Activated CD8-positive, alpha-beta memory T cell treated with anti-CD3 and anti-CD28 coated beads for 4 hours (primary cell): Measurements from ENCODE around the gene CTNNA2.

ENCODE experiments used
- DNase-seq, 2 donors: peaks; one replicate each; pipeline ENCODE4 v3.0.0-alpha.2; 2020; ENCODE audit warnings: low read depth in 2 of 2

Gene CTNNA2

DNA sequence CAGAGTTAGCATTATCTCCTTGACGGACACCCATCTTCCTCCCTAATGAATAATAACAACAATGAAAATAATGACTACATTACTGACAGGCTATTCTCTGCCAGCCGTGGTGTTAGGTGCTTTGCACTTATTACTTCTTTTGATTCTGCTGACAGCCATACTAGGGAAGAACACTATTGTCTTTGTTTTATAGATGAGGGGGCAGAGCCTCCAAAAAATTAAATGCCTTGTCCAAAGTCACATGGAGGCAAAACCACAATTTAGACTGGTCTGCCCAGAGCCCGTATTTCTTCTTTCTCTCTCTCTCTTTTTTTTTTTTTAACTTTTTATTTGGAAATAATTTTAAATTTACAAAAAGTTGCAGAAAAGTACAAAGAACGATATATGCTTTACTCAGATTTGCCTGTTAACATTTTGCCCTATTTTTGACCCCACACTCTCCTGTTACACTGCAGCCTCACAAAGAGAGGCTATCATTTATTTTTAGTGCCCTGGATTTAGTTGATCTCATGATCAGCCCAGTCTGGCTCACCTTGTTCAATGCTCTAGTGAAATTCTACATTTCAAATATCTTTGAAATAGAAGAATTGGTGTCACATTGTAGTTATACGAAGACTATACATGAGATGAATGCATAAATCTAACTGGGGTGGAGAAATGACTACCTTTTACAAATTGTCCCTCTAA, 422.3 kb downstream of the CTNNA2 start:
- no peak for DNase-seq

DNA sequence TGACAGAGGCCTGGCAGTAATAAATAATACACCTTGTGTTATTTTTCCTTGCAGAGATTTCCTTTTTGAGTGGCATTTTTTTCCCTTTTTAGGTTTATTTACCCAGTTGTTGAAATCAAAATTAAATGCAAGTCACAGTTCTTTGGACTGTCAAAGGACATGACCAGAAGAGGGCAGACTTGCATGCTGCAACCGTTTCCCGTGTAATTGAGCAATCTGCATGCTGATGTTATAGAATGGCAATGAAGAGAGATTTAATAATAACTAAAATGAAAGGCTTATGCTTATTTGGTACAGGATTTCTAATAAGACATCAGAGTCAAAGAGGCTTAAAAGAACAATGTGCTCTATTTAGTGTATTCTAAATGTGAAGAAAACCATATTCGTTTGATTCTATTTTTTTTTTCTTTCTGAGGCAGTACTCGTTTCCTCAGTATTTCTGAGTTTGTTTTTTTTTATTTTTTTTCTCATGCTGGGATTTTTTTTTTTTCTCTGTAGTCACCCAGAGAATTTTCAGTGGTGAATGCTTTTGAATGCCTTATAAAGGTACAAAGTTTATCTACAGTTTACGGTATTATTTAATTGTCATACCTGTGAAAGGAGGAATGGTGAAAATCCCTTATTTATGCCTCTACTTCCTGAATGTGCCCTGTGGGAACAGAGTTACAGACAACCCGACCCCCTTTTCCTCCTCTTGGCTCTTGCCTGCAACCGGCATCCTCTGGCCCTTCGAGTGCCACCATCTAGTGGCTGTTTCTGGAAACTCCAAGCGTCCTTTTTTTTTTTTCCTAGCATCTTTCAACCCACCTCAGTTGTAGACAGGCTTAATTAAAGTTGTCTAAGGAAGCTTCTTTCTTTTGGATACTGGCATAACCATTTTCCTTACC, 423.2 kb downstream of the CTNNA2 start:
- no peak for DNase-seq

DNA sequence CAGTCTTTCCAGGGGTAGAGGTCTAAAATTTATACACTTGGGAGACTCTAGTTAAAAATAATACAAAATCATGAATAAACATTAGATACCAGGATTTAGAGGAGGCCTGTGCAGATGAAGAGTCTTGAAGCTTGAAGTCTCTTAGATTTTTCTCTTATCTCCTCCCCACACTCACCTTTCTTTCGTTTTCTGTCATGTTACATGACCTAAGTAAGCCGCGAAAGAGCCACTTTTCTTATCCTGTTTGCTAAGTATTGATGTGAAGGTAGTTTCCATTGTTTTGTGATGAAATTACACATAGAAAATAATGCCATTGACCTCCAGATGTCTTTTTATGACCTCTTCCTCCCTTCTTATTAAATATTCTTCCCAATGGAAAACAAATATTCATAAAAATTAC, 423.9 kb downstream of the CTNNA2 start:
- no peak for DNase-seq

DNA sequence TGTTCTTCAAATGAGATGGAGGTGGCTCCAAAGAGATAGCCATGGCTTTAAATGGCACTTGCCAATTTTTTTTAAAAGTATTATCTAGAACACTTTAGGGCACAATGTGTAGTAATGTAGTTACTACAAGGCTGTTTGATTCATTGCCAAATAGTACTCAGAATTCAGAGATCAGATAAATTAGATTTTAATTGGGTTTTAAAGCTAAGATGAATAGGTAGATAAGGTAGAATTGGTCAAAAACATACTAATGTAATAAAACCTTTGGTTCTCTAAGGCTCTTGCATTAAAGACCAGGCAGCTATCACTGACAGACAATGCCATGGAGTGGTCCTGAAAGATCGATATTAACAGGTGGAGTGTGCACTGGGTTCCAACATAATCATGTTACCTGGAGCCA, 425.8 kb downstream of the CTNNA2 start:
- no peak for DNase-seq

DNA sequence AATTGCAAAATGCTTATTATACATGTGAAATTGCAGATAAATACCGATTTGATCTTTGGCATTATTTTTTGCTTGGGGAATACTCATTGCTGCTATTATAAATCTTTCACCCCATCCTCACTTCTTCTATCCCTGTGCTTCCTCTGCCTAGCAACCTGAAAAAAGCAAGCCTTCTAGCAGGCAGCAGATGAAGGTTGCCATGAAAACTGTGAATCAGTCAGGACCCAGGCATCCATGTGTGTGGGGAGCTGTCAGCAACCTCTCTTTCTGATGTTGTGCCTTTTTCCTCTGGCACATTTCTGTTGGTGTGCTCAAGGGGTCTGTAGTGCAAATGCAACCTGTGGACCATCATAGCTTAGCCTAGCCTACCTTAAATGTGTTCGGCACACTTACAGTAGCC, 427.5 kb downstream of the CTNNA2 start:
- no peak for DNase-seq

DNA sequence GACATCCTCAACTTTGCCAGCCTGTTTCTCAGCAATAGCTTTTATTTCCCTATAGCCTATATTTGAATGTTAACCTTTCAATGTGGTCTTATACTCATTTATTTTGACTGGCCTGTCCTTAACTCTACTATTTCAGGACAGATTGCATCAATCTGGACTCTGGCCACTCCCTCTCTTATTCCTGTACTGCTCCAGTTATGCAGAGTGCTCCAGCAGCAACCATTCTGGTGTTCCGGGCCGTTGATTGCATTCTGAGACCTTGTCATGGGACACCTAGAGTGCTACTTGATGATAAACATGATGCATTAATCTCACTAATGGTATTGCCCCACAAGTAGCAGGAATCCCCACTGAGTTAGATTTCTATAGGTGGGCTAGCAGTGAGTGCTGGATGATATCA, 428.3 kb downstream of the CTNNA2 start:
- DNase-seq: no peak

DNA sequence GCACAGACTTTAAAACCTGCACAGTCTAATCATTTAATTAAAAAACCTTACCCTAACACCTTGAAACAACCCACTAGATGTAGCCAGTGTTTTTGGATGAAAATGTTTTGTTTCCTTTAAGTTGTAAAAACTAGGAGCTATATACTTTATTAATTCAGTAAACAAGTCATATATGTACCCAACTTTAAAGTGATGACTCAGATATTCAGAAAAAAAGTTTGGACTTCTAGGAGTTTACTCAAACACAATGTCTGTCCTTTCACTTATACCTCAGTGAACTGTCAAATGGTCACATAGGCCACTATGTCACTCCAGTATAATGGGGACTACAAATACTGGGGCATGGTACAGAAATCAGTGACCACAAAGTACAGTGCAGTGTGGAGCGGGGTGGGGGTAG, 431.4 kb downstream of the CTNNA2 start:
- DNase-seq: no peak

DNA sequence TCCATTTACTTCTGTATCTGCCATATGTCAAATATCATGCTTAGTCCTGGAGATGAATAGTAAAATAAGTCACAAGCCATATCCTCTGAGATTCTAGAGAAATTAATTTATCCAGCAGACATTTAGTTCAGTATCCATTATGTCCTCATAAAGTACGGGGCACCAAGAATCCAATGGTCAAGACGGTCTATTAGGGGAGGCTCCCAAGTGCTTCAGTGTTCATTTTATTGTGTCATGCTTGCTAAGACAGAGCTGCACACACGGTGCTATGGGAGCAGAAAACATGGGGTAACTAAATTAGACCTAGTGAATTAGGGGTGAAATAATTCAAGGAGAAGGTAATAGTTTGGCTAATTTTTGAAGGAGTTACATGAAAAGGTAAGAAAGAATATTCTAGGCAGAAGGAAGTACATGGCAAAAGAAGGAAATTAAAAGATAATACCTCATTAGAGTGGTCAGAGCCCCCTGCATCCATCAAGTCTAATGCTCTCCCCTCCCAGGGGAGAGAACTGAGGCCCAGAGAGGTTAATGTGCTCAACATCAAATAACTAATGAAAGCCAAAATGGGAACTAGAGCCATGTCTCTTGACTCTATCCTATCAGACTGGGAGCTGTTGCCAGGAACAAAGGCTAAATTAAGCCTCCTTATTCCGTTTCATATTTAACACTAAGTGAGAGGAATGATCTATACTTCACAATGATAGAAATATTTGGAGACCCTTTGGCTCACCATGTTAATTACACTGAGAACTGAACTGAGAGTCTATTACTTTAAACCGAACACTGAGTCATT, 433.0 kb downstream of the CTNNA2 start:
- DNase-seq: no peak

DNA sequence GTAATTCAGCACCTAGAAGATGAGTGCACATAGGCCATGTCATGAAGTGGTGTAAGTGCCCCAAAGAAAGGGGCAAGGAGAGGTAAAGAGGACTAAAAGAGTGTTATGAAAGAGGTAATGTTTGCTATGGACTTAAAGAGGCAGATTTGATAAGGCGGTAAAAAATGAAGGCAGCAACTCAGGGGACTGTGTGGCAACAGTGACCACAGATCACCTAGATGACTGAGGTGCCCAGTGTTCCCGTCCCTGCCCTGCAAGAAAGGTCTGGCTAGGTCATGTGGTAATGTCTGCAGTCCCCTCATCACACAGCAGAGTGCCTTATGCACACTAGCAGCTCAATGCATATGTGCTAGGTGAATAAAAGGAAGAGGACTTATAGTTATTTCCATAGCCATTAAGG, 434.9 kb downstream of the CTNNA2 start:
- DNase-seq: no peak

DNA sequence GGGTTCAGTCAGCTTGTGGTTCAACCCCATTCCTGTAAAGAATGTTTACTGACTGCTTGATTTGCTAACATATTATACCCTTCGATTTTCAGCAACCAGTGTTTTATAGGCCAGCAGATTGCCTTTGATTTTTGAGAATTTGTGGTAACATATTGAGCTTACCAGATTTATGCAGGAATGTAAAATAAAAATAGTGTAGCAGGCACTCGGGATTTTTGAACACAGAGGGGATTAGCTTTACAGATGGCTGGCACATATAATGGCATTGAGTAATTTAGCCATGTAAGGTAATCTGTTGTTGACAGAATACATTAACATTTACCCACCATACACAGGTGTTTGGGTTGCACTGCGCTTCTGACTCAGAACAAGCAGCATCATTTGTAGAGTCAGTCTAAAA, 437.7 kb downstream of the CTNNA2 start:
- DNase-seq: no peak

DNA sequence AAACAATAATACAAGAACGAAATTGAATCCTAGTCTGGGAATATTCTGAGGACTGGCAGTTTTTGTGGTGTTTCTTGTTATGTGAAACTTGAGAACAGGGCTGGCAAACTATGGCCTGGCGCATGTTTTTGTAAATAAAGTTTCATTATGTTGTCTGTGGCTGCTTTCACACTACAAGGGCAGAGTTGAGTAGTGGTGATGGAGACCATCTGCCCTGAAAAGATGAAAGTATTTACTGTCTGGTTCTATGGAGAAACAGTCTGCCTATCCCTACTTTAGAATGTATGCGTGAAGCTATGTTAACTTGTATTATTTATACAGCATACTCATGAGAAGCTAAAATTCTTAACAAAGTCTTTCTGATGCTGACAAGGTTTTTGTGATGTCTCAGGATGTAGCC, 439.8 kb downstream of the CTNNA2 start:
- DNase-seq: no peak

DNA sequence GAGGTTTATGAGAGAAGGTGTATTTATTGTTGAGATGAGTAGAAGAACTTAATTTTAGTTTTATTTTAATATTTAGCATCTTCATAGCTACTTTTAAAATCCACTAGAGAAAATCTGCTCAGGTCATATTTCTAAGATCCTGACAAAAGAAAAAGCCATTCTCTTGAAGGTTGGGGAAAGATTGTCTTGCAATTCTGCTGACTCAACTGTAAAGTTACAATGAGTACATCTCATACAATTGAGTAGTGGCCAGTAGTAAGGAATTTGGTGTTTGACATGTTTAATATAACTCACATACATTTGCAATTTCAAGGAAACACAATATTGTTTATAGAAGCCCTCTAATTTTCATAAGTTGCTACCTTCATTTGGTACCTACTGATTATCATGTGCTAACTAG, 447.2 kb downstream of the CTNNA2 start:
- no peak for DNase-seq

DNA sequence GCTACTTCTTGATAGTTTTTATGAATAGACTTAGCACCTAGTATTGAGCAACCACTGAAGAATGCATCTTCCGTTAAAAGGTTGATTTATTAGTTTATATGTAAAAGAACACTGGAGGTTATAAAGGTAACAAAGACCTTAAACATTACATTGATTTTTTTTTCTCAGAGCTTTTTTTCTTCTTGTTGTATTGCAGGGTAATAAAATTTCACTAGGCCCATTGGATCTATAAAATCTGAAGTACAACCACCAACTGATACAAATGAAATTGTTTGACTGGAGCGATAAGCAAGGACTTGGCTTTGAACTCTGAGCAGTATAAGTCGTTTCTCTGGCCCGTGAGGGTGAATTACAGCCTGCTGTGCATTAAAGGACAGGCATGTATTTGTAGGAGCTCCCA, 447.7 kb downstream of the CTNNA2 start:
- DNase-seq: no peak

DNA sequence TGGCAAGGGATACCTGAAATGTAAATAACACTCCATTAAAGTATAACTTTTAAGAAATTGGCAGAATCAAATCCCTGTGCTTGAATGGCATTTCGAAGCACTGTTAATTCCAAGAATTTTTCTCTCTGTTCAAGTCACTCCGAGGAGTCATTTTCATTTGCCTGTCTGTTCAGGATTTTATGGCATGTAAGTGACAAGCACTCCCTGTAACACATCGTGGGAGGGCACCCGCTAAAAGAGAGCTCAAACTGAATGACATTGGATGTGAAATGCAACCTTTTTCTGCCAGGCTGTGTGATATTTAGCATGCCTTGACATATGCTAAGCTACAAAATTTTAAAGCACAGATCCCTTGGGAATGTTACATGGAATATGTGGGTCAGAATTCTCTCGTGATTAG, 452.1 kb downstream of the CTNNA2 start:
- no peak for DNase-seq

DNA sequence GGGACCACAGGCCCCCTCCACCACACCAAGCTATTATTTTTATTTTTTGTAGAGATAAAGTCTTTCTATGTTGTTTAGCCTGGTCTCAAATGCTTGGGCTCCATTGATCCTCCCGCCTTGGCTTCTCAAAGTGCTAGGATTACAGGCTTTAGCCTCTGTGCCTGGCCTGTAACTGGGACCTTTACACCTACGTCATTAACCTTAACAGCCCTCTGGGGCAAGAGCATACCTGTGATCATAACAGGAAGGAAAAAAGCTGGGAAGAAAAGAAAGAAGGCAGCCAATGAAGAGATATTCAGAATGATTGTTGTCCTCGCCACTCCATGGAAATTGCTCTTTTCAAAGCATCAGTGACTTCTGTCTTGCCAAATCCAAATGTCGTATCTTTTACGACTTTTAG, 453.5 kb downstream of the CTNNA2 start:
- DNase-seq: no peak

DNA sequence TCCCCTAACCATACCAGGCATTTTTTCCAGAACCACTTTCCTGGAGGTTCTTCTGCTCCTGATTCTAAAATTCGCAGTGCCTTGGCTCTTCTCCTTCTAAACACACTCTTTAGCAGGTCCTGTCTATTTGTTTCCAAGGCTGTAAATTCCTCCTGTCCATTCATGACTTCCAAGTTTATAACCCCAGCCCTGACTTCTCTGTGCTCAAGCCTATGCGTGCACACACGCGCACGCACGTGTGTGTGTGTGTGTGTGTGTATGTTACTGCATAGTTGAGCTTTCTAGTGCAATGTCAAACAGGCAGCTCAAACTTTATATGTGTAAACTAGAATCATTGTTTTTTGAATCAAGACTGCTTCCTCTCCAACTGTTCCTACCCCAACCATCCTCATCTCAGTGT, 454.0 kb downstream of the CTNNA2 start:
- DNase-seq: no peak

DNA sequence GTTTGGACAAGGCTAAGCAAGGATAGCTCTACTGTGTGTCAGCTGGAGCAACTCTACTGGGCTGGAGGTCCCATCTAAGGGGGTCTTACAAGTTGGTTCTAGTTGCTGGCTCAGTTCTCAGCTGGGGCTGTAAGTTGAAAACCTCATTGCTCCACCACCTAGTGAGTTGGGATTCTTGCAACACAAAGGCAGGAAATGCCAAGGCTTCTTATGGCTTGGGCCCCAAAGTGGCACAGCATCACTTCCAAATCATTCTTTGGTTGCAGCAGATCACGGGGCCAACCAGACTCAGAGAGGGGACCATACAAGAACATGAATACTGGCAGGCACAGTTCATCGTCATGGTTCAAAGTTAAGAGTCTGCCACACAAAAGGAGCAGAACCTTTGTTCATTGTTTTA, 459.0 kb downstream of the CTNNA2 start:
- no peak for DNase-seq

DNA sequence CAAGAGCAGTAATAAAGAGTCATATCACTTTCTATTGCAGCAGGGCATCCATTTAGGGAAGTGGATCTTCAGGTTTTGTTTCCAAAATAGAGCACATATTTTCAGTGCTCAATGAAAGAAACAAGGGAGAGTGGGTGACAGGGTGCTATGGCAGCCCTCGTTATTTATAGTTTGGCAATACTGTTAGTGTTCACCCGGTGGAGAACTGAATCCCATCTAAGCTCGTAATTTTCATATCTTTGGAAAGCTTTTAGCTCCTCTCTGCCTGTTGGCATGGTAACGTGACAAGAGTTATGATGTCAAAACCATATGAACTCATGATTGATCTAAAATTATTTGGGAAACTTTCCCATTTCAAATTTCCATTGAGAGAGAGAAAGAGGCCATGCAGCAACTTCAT, 459.8 kb downstream of the CTNNA2 start:
- no peak for DNase-seq

DNA sequence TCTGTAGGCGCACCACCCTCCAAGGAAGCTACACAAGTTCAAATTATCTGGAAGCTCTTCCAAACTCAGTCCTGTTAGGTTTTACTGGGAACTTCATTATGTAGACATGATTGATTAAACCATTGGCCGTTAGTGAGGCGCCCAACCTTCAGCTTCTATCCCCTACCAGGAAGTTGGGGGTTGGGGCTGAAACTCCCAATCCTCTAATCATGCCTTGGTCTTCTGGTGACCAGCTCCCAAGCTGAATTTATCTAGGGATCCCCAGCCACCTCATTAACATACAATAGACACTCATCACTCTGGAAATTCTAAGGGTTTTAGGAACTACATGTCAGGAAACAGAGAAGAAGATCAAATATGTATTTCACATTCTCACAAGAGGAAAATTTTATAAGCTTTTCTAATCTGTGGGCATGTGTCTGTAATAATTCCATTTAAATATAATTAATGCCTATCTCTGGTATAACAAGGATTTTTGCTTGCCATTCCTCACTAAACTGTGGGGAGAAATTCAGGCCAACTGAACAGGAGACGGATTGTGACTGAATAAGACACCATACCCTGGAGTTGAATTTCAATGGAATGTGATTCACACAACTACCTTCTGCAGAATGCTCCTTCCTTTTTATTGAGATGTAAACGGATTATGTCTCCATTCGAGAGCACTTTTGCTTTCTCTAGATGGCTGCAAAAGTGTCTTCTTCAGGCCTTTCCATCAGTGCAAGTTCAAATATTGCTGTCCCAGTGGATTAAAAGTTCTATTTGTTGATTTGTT, 463.1 kb downstream of the CTNNA2 start:
- no peak for DNase-seq

DNA sequence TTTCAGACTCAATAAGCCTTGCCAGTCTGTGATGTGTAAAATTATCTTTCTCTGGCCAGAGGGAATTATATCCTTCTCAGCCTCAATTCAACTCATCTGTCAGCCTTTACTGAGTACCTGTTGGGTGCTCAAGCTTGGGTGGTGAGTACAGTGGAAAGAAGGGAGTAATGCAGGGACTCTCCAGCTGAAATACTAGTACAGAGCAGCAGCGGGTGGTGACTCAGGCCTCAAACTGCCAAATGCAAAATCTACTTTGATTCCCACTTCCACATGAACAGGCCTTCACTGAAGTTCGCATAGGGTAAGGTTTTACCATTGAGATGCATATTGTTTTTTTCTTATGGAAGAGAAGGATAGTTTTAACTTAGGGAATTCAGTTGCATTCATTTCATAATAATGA, 464.9 kb downstream of the CTNNA2 start:
- DNase-seq: no peak

DNA sequence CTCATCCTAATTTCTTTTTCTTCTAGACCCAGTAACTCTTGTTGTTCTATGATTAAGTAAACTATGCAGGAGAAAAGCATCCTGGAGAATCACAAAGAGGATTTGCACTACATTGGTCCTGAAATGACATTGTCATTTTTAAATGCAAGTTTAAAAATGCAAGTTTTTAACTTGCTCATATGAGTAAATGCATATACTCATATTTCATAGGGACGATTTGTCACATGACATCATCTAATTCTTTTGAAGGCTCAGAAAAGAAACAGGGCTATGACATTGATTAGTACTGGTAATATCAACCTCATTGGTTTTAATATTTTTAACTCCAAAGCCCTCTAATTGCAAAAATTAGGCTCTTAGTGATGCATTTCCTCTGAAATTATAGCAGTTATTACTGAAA, 467.3 kb downstream of the CTNNA2 start:
- DNase-seq: no peak

DNA sequence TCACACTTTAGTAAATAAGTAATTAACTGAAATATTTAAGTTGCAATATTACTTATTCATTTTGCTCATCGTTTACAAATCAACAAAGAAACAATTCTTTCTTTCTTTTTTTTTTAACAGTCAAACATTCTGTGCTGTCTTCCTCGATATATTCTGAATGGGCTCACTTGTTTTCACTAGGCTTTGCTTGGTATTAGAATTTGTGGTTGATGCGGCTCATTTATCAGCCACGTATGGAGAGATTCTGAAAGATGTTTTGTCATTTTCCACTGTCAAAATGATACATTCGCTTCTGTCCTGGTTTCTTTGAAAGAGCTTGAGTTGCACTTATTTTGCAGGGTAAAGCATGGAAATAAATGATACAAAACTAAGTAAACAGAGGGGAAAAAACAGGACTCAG, 468.0 kb downstream of the CTNNA2 start:
- no peak for DNase-seq
